SH-SY5Y (cell line): ENCODE measurements around the gene TCFL5.

Experiments
- GATA2 ChIP-seq: IDR thresholded peaks from 2 replicates; pipeline ENCODE4 v1.6.1; 2011; ENCODE audit warnings: mild to moderate bottlenecking, low read depth, low read length
- GATA3 ChIP-seq: IDR thresholded peaks from 2 replicates; pipeline ENCODE4 v1.6.1; 2011; ENCODE audit warnings: low read depth, mild to moderate bottlenecking, low read length, moderate library complexity

DNA sequence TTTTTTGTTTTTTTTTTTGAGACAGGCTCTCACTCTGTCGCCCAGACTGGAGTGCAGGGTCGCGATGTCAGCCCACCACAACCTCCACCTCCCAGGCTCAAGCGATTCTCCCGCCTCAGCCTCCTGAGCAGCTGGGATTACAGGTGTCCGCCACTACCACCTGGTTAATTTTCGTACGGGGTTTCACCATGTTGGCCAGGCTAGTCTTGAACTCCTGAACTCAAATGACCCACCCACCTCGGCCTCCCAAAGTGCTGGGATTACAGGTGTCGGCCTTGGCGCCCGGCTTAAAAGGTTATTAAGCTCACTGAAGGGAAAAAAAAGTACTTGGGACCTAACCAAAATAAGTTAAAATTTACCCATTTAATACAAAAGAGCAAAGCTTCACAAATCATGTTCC lies 1.9 kb downstream of the TCFL5 start:
- no peak for TF ChIP-seq GATA2
- TF ChIP-seq GATA3 = no peak
